ENCODE measurements around the gene VEGFA.

Gene VEGFA

DNA sequence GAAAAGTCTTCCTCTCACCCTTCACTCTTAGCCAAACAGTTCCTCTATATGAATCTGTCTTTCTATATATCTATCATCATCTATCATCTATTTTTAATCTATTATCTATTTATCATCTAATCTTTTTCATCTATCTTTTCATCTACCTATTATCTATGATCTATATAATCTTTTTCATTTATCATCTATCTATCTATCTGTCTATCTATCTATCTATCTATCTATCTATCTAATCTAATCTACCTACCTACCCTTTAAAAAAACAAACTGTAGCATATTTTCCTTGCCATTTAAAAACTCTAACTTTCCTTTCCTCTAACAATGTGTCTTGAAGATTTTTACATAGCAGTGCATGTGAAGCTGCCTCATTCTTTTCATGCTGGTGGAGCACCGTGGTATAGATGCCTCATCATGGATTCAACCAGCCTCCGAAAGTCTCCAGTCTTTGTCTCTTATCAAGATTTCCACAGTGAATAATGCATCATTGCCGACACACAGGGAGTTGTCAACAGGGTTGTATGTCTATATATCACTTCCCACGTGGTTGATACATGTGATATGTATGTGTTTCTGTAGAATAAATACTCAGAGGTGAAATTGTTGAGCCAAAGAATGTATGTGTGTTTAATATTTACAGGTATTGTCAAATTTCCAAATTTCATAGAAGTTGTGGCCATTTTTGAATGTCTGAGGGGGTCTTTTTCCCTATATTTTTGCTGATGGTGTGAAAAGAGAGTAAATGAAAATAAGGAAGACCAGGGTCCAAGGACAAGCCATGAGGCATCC lies 51.3 kb downstream of the VEGFA start:
- DNase-seq (ENCODE audit: low read depth in 2 of 2), result no peak

DNA sequence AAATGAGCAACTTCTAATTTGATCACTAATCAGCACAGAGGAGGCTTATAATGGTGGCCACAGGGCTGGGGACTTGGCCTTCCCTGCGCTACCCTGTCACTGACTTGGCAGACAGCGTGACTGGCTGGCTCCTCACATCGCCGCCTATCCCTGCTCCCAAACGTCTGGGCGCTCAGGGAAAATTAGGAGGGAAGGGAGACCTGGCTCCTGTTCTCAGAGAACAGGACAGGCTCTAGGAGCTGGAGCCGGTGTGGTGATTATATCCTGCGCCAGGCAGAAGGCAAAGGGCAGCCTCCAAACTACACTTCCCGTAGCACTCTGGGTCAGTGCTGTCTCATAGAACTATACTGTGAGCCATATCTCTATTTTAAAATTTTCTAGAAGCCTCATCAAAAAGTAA lies 53.4 kb downstream of the VEGFA start:
- no peak for DNase-seq (ENCODE audit: low read depth in 2 of 2)

DNA sequence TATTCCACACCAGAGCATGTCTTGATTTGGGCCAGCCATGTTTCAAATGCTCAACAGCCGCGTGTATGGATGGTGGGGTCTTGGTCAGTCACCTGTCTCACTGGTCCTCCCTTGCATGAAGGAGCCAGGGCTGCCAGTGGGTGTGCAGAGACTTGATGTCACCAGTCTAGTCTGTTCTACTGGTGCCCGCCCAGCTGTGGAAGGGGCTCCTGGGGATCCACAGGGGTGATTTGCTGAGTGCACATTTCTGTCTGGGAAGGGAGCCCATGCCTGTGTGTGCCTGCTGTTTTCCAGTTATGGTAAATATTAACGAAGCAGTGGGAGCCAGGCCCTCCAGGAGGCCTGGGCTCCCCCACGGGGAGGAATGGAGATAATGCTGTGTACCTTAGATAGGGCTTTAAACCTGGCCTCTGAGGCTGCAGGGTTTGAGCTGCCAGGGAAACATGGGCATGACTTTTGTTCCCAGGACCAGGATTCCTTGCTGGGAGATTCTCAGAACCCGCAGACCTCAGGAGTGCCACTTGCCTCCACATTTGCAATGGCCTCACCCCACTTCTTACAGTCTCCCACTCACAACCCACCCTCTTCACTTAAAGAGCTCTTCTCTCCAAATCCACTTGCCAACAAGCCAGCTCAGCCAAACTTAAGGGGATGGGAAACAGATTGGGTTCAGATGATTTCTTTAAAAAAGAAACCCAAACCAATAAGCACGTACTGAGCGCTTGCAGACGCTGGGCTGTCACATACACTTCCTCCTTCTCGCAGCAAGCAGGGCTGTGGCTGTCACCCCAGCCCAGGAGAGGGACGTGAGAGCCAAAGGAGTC lies 54.1 kb downstream of the VEGFA start:
- no peak for DNase-seq (ENCODE audit: low read depth in 2 of 2)

DNA sequence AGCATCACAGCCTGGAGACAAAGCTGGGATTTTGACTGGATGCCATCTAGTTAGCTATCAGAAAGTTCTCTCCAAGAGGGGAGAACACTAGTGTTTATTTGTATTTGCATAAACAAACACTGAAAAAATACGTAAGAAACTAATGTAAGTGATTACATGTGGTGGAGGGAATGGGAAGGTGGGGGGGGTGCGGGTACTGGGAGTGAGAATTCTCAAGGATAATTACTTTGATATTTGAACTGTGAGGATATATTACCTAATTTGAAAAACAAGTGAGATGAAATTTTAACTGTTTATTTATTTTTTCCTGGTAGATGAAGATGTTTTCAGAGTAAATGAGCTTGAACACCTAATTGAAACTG lies 54.7 kb downstream of the VEGFA start:
- DNase-seq (ENCODE audit: low read depth in 2 of 2), result no peak

DNA sequence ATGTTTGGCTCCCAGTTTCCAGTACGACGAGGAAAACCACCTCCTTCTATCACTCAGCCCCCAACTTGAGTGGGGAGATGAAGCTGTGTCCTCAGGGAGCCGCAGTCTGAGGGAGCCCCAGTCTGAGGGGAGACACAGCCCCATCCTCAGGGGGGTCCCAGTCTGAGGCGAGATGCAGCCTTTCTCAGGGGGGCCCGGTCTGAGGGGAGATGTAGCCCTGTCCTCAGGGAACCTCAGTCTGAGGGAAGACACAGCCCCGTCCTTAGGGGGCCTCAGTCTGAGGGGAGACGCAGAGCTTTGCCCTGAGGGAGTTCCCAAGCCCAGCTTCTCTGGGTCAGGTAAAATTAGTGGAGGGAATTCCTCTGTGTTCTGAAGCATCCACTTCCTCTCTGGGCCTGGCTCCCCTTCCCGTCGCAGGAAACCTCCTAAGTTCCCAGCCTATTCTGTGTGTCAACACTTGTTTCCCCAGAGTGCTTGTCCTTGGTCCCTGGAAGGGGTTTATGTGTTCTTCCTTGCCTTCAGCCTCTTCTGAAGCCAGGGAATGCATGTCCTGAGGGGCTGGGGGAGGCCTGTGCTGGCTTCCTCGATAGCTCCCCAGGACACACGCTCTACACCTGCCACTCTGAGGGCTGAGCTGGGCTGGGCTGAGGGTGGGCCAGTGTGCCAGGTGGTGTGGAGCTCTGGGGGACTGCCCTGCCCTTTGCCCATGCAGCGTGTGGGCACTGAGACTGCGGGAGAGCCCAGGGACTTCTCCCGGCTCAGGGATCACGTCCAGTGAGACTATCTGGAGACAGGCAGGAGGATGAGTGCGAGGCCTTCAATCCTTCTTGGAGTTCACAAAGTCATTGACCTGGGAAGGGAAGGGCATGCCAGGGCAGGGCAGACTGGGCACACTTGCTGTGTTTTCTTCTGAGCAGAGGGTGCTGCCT lies 55.4 kb downstream of the VEGFA start:
- DNase-seq (ENCODE audit: low read depth in 2 of 2), result no peak

DNA sequence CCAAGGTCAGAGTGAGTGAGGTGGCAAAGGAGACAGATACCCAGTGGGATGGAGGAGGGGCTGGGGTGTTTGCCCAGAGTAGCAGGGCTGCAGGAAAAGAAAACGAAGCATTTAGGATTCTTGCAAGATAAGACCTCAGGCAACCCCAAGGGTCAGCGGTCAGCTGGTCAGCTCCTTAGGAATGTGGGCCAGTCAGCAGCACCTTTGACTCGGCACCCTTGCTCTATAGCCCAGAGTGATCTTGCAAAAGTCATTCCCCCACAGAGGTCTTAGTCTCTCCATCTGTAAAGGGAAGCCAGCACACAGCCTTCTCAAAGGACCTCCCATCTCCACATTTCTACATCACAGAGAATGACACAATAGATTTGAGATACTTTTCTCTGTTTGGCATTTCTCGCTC lies 56.7 kb downstream of the VEGFA start:
- no peak for DNase-seq (ENCODE audit: low read depth in 2 of 2)

DNA sequence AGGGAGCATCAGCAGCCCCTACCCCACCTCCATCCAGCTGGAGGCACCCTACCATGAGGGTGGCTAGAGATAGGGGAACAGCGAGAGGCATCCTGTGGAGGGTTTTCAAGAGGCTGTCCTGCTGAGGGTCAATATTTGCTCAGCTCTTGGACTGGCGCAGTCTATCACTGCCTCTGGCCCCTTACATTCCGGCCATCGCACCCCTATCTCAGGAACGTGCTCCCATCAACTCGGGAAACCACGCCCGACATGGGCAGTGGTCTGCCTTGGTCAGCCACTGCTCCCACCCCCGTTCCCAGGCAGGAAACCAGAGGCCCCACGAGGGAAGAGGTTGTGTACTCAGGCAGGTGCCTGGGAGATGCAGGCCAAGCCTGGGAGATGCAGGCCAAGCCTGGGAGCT lies 57.9 kb downstream of the VEGFA start:
- DNase-seq (ENCODE audit: low read depth in 2 of 2), result no peak

DNA sequence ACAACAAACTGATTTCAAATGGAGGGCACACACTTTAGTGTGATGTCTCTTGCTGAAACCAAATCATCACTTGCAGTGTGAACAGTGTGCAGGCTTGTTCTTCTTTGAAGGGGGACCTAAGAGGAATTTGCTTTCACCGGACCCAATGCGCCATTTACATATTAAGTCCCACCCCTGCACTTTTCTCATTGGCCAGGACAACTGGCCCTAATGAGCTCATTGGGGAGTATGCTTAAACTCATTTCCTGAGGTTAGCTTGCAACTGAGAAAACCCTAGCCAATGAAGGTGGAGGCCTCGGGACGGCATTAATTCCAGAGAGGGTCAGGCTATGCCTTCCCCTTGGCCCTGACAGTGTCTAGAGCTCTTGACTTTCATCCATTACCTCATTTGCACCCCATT lies 58.7 kb downstream of the VEGFA start:
- DNase-seq (ENCODE audit: low read depth in 2 of 2), result no peak

DNA sequence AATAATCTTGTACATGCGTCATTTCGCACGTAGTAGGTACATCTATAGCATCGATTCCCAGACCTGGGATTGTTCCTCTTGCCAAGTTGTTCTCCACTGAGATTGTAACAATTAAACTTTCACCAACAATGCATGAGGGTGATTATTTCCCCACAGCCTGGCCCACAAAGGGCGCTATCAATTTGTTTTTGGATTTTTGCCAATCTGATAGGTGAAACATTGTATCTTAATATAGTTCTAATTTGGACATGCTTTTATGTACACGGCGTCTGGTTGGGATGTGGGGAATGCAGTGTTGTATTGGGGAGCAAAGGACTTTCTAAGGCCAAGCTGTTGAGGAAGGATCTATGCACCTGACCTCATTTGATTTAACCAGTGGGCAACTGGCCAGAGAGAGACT lies 59.5 kb downstream of the VEGFA start:
- no peak for DNase-seq (ENCODE audit: low read depth in 2 of 2)

DNA sequence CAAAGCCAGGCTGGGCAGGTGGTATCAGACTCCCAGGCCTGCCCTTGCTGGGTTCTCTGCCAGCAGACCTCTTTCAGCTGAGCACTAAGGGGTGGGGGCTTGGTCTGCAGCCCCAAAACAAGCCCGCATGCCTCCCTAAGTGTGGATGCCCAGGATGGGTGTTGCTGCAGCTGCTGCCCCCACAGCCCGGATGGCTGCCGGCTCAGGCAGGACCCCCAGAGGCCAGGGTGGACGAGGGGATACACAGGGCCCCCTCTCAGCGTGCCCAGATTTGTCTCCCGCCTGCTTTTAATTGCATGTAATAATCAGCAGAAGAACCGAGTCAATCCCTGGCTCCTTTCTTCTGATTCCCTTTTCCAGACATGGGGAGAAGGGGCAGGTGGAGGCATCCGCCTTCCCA lies 60.8 kb downstream of the VEGFA start:
- no peak for DNase-seq (ENCODE audit: low read depth in 2 of 2)

DNA sequence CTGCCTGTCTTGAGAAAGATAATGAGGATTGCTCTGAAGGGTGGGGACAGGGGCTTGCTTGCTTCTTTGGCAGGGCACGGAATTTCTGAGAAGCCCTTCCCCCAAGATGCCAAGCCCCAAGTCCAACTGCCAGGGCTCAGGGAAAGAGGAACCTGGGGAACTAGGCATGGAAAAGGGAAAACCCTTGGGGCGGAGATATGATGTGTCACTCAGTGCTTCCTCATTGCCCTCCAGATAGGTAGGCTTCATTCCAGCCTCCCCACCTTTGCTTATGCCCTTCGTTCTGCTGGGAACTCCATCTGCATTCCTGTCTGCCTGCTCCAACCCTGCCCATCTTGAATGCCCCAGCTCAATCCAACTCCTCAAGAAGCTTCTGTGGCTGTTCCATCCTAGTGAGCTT lies 61.2 kb downstream of the VEGFA start:
- DNase-seq (ENCODE audit: low read depth in 2 of 2), result no peak

DNA sequence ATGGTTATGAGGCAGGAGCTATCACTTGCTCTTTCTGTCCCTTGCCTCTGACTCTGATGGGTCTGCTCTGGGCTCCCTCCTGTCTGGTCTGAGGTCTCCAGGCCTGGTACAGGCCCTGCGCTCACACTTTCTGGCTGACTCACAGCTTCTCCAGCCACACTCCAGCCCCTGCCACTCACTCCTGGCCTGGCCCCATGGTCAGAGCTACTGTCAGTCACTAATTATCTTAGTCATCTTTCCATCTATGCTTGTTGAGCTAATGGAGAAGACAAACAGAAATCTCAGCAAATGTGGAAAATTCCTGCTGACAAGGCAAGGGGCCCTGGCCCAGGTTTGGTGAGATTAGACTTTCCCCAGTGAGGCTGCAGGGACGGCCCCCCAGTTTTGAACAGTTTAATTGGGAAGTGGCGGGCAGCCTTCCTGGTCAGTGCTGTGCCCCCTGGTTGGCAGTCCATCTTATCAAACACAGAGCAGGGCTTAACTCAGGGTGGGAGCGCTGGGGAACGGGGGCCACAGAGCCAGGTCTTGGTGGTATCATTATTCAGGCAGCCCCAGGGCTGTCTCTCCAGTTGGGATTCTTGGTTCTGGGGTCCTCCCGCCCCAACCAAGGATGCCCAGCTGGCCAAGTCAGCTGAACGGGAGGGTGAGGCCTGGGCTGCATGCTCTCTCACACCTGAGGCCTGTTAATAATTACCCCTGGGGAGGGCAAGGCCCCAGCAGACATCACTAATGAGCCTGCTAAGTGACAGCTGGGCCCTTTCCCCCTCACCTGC lies 63.4 kb downstream of the VEGFA start:
- DNase-seq (ENCODE audit: low read depth in 2 of 2), result no peak

DNA sequence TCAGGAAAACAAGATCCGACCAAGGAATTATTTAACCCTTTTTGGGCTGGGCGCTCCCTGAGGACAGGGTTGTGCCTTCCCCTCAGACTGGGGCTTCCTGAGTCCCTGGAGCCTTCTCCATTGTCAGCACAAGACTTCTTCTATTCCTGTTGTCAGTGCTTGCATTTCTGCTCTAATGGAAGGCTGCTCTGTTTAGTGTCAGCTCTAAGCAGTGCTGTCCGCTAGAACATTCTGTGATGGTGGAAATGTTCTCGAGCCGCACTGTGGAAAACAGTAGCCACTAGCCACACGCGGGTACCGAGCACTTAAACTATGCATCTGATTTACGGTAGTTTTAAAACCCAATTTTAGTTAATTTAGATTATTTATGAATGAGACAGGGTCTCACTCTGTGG lies 64.0 kb downstream of the VEGFA start:
- no peak for DNase-seq (ENCODE audit: low read depth in 2 of 2)

DNA sequence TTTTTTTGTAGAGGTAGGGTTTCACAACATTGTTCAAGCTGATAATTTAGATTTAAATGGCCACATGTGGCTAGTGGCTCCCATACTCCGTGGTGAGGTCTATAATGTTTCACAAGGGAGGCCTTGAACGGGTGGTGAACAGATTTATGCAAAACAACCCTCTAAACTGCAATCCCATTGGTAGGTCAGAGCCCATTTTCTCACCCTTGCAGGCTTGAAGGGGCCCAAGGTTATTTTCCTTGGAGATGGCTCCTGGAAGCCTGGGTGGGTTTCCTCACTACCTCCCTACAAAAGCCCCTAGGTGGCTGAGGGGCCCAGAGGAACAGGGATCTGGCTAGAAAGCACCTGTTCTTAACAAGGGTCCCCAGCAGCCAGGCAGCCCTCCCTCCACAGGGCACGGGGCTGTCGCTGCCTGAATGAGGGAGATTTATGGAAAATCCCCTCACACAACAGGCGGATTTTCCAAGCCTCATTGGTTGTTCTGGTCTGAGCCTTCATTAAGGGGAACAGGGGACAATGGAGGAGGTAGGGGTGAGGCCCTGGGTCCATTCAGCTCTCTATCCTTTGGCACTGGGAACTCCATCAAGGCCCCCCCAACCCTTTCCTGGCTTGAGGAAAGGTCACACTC lies 64.6 kb downstream of the VEGFA start:
- DNase-seq (ENCODE audit: low read depth in 2 of 2), result no peak

DNA sequence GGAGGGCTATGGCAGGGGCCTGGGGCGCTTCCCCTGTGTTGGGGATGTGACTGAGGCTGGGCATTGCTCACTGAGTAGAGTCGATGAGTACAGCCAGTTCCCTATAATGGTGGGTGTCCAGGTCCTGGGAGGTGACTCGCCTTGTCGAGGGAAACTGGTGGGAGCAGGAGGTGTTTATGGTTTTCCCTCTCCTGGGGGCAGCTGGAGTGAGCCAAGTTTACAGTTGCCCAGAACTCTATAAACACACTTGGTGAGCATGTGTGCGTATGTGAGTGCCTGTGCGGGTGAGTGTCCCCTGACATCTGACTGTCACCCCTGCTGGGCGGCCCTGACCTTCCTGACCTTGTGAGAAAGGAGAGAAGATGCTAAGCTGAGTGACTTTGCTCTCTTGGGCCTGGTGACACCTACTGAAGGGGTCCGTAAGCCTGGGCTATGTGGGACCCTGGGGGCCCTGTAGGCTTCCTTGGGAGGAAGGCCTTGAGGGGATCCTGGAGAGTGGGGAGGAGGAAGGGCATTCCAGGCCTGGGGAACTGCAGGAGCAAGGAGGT lies 65.9 kb downstream of the VEGFA start:
- no peak for DNase-seq (ENCODE audit: low read depth in 2 of 2)

Measured in activated CD4-positive, alpha-beta T cell treated with anti-CD3 and anti-CD28 coated beads for 24 hours (primary cell).